Measurements from ENCODE around the gene MGAT1.

MGAT1 gene

DNA sequence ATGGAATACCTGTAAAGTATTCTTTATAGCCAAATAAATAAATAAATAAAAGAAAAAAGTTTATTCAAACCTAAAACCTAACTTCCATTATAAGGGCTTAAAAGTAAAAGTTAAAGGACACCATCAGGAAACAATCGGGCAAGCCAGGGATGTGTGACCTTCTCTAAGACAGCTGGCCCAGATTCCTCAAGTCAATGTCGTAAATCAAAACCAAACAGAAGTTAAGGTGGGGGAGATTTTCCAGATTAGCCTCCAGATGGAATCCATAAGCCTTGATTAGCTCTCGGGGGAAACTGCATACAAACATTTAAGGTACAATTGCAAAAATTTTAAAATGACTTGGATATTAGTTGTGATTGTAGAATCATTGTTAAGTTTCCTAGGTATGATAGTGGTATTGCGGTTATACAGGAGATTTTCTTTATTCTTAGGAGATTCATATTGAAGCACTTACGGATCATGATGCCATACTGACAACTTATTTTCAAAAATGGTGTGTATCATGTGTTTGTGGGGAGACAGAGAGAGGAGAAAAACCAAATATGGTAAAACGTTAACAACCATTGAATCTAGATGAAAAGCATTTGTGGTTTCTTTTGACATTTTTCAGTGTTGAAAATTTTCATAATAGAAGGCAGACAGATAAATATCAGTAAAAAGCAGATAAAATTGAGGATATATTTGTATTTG is 21.5 kb upstream of the MGAT1 start:
- no peak for DNase-seq

- no peak for DNase-seq
These were observed 20.7 kb upstream of the MGAT1 start for GRCh38 chr5:180823346-180823745.

- no peak for DNase-seq
These were observed 18.9 kb upstream of the MGAT1 start for GRCh38 chr5:180821538-180821937.

- DNase-seq, result peak; percentile 81 to 98 (median 95)
These were observed 18.2 kb upstream of the MGAT1 start for GRCh38 chr5:180820788-180821321.

- DNase-seq, result no peak
These were observed 16.2 kb upstream of the MGAT1 start for GRCh38 chr5:180818677-180819341.

DNA sequence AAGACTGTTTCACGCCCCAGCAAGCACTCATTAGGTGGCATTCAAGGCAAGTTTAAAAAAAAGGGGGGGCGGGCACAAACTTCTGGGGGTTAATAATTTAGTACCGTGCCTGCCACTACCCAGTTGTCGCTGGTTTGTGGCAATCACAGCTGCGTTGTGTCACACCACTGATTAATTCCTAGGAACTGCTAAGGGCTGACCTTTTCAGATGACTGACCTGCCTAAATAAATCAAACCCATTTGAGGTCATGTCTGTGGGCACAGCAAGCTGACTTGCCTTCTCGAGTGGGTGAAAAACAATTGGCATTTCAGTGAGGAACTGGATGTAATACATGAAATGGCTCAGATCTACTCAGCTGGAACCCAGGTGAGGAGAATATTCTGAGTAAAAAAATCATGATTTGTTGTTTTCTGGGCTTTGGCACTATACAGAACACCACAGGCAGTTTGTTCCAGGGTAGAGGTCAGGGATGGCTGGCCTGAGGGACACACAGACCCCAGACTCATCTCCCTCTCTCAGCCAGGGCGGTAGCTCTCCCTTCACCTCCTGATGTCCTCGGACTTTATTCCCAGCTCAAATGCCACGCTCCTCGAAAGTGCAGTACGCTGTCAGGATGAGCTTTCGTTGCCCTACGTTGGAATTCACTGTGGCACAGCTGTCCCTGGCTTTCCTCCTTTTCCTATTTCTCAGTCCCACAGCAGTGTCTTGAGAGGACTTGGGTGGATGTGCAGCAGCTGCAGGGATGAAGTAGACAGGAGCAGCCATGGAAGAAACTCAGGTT is 15.5 kb upstream of the MGAT1 start:
- peak; percentile 73 to 92 (median 88) for DNase-seq

GRCh38 chr5:180816608-180817534 is 14.3 kb upstream of the MGAT1 start:
- peak in 2 of 3 donors; percentile 52 to 56 for DNase-seq

DNA sequence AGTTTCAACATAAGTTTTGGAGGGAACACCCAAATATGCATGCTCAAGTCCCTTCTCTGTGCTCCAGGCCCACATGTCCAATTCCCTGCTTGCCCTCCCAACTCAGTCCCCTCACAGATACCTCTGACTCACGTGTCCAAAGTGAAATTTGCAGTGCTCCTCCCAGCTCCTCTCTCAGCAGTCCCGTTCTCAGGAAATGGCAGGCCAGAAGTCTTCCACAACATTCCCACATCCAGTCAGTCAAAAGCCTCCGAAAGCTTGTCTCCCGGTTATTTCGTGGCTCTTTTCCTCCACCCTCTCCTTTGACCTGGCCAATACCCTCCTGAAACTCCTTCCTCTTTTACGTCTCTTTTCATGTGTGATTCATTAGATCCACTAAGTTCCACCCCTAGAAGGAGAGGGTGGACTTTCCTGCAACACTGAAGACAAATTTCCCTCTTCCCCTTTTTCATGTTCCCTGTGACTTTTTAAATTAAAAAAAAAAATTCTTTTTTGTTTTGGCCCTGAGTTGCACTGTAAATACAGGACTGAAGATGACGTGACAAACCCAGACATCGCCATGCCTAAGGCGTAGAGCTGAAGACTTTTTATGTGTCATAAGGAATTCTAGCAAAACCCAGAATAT is 12.8 kb upstream of the MGAT1 start:
- peak; percentile 85 to 98 (median 95) for DNase-seq

- DNase-seq, result no peak
These were observed 10.8 kb upstream of the MGAT1 start for GRCh38 chr5:180813420-180813819.

DNA sequence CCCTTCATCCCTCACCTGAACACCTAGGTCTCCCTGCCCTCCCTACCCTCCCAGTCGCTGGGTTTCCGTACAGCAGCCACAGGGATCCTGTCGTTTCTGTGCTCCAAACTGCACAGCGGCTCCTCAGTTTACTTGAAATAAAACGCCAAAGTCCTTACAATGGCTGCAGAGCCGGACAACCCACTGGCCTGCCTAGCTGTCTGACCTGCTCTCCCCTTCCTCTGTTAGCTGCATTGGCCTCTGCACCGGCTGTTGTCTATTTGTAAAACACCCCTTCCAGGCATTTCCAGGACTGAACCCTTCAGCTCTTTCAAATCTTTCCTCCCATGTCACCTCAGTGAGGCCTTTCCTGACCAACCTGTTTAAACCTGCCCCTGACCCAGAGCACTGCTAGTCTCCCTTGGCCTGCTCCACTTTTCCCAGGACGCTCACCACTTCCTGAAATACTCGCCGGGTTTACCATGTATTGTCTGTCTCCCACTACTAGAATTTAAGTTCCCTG is 9.1 kb upstream of the MGAT1 start:
- no peak for DNase-seq

- no peak for DNase-seq
These were observed 8.5 kb upstream of the MGAT1 start for GRCh38 chr5:180810959-180811622.

GRCh38 chr5:180810210-180810958 is 7.8 kb upstream of the MGAT1 start:
- peak; percentile 96 to 98 (median 96) for DNase-seq

GRCh38 chr5:180809403-180810209 is 7.0 kb upstream of the MGAT1 start:
- peak; percentile 84 to 87 (median 84) for DNase-seq

GRCh38 chr5:180808461-180809000 is 5.9 kb upstream of the MGAT1 start:
- DNase-seq, result no peak

DNA sequence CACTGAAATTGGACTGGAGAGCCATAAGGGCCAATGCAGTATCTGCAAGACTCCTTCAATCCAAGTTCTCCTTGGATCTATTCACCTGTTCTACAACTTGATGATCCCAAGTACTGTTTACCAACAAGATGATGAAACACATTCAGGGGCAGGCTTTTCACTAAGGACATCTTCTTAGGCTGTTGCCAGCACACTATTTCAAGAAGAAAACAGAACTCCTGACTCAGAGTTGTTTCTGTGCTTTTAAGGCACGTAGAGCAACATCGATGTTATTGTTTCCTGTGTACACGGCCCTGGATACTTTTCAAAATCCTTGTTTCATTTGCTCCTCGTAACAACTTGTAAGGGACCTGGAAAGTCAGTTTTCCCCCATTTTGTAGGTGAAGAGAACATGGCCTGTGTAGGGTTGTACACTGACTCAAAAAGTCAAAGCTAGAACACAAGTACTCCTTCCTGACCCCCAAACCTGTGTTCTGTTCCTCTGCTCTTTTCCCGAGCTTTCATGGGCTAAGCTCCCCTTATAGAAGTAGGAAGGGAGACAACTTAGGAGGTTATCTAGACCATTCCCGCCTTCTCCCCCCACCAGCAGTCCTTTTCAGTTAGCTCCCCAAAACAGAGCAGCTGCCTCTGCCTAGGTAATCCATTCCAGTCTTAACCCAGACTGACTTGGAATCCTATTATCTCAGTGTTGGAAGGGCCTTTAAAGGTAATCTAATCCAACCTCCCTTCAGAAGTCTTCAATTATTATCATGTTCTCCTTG is 5.2 kb upstream of the MGAT1 start:
- peak in 1 of 3 donors; percentile 42 for DNase-seq

- DNase-seq, result no peak
These were observed 4.4 kb upstream of the MGAT1 start for GRCh38 chr5:180807046-180807445.

GRCh38 chr5:180806351-180807011 is 3.9 kb upstream of the MGAT1 start:
- no peak for DNase-seq

DNA sequence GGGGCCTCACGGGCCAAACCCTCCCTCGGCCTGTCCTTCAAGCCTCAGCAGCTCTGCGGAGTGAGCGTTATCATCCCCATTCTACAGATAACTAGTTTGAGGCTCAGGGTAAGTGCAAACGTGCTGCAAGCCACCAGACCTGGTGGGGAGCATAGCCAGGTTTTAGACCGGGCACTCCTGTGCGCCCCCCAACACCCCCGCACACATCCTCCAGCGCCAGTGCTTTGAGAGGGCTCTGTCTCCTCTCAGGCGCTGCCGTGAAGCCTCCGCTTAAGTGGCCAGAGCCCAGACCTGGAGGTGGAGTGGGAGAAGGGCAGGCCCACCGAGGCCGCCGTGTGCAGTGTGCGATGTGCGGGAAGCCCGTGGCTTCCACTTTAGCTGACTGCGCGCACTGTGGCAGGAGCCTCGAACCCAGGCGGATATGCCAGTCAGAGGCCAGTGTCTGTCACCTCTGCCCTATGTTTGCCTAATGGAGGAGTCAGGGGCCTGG is 1.6 kb upstream of the MGAT1 start:
- no peak for DNase-seq

Measured in suppressor macrophage treated with lipopolysaccharide for 1 hour (primary cell).